ENCODE data around the gene HPGDS. TPM values are rescaled to one million over a fixed set of nuclear protein-coding genes. Genes with fewer than 3 reads are reported as not detected.

The HPGDS gene
- total and polyA plus RNA-seq, 2 of the 13 experiments (the other 11 are each of a cell fraction or from before 2014, with no cell fraction given), result not detected

- no peak for TF ChIP-seq REST (IDR thresholded peaks at IDR 0.05; ENCODE audit: borderline replicate concordance in 1 of 2, low read depth in 1 of 2, low read length in 2 of 2)
- no peak for TF ChIP-seq ZBTB3 (CRISPR knock-in tag; IDR thresholded peaks at IDR 0.05; ENCODE audit: borderline replicate concordance, low read depth)
These were observed 910 bp downstream of the HPGDS start (continued) for GRCh38 chr4:94341481-94342370.

GRCh38 chr4:94339779-94340178, 2.9 kb downstream of the HPGDS start:
- H3K27me3 ChIP-seq (ENCODE audit: control insufficient read depth in 1 of 2, insufficient read depth in 2 of 2, low read length in 2 of 2), result no peaks in the 10 kb centered on the region; a peak in 1 of 5 replicates
- no peak overlapping the region for H3K4me3 ChIP-seq (replicated peaks in 1 of 3; ENCODE audit: insufficient read depth in 1 of 3, low read depth in 2 of 3, low read length in 3 of 3)
- H3K36me3 ChIP-seq (replicated peaks in 1 of 2; ENCODE audit: control insufficient read depth in 1 of 2, insufficient read depth in 2 of 2, low read length in 2 of 2), result no peaks in the 10 kb centered on the region
- no peaks in the 10 kb centered on the region for H4K20me1 ChIP-seq (ENCODE audit: insufficient read depth, low read length)
- no TSS peak for BruUV-seq (replicated peaks)
- no peaks in the 10 kb centered on the region for H3K9me3 ChIP-seq (ENCODE audit: low read length)
- in situ Hi-C loops (cut with HindIII; ENCODE audit: extremely low pct_ligation_motif_present, low pct_unique_long_range_greater_than_20kb) (no loop called here), intact Hi-C loops (cut with micrococcal nuclease; ENCODE audit: unreplicated experiment) (no loop called here)
- no peak overlapping the region for H3K27ac ChIP-seq (ENCODE audit: extremely low read length, insufficient read depth, low read length)
- no peaks in the 10 kb centered on the region for H3K79me2 ChIP-seq (ENCODE audit: insufficient read depth, low read length)
- H3K4me2 ChIP-seq (ENCODE audit: low read depth, low read length), result no peak overlapping the region
- H2AFZ ChIP-seq (ENCODE audit: low read length), result no peak overlapping the region
- no peaks in the 10 kb centered on the region for H3K4me1 ChIP-seq (ENCODE audit: insufficient read depth, low read length)
- no peak for TF ChIP-seq RFX5 (IDR thresholded peaks at IDR 0.05; ENCODE audit: low read depth, low read length)
- no peak for TF ChIP-seq ZNF644 (CRISPR knock-in tag; IDR thresholded peaks at IDR 0.05; ENCODE audit: low read depth)
- no peak for TF ChIP-seq ZNF574 (CRISPR knock-in tag; IDR thresholded peaks at IDR 0.05)
- TF ChIP-seq ZNF441 (CRISPR knock-in tag; IDR thresholded peaks at IDR 0.05; ENCODE audit: borderline replicate concordance), result no peak
- CTCF ChIA-PET (ENCODE audit: low intra/inter-chr PET ratio, low total read pairs), result no interaction called here
- no peak overlapping the region for H3K9ac ChIP-seq (ENCODE audit: insufficient read depth, low read depth, low read length)
- no peak for DNase-seq (ENCODE audit: low spot score)
- POLR2A ChIA-PET, result no interaction called here
- 79% methylated on average over 9 of the region's 9 CpGs for WGBS (ENCODE audit: low lambda C conversion rate)
- FAIRE-seq, result no peak
- no peak for ATAC-seq

Data from HepG2 (cell line).